NCI-H146 treated with DMSO at 0.1 percent for 48 hours (cell line): ENCODE results near the gene TRIM67.

Experiments used
- DNase-seq: peaks from one replicate; lab custom pipeline; 2025; ENCODE audit not compliant: unreplicated experiment; lab: John Stamatoyannopoulos, UW

The TRIM67 gene

DNA sequence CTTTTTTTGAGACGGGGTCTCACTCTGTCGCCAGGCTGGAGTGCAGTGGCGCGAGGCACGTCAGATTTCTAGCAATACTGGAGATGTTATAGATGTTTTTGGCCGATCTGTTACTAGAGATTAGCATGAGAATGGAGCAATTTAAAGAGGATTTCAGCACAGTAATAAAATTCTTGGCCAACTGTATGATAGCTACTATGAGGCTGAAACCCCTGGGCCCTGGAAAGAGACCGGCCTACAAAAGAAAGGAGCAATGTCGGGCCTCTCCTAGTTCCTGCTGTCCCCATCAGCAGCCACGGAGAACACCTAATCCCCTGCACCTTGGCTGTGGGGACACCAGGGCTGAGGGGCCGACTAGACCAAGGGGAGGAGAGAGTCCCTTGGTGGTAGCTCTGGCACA is 69.7 kb downstream of the TRIM67 start:
- no peak for DNase-seq

GRCh38 chr1:231232870-231233734 is 71.2 kb downstream of the TRIM67 start:
- DNase-seq, result no peak

DNA sequence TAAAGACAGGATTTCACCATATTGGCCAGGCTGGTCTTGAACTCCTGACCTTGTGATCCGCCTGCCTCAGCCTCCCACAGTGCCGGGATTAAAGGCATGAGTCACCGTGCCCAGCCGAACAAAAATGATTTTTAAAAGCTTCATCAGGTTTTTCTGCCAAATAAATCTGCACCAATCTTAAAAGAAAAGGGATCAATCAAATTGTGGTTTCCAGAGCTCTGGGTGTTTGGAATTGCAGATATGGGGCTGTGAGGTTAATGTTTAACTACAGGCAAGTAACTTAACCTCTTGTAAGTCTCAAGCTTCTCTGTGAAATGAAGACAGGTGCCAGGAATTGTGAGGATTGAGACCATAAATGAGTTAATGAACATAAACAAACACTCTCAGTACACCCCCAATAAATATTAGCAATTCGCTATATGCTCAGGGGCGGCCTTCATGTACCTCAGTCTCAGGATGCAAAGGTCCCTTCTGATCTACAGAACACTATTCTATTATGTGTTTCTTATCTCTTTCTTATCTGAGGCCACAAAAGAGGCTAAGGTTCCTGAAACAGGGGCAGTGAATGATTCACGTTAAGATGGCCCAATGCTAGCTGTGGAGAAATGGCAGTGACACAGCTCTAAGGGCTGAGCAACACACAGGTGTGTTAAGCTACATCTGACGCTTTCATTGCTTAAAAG is 72.0 kb downstream of the TRIM67 start:
- no peak for DNase-seq

GRCh38 chr1:231234506-231234905 is 72.6 kb downstream of the TRIM67 start:
- no peak for DNase-seq

DNA sequence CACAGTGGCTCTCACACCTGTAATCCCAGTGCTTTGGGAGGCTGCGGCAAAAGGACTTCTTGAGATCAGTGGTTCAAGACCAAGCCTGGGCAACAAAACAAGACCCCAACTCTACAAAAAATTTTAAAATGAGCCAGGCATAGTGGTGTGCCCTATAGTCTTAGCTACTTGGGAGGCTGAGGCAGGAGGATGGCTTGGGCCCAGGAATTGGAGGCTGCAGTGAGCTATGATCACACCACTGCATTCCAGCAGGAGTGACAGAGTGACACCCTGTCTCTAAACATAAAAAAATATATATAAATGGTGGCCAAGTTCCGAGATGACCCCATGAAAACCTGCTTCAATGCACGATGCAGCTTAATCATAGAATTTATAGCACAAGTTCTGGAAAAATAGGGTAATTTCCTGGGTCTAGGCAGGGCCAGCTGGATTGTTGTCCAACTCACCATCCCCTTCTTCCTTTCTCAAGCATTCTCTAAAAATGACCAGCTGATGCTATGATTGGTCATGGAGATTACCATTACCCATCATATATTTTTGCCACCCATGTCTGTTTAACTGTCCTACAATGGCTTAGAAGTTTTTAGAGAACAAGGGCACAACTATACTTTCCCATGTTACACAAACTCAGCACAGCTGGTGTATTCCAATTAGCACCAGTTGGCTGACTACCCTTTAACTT is 73.8 kb downstream of the TRIM67 start:
- DNase-seq, result no peak

DNA sequence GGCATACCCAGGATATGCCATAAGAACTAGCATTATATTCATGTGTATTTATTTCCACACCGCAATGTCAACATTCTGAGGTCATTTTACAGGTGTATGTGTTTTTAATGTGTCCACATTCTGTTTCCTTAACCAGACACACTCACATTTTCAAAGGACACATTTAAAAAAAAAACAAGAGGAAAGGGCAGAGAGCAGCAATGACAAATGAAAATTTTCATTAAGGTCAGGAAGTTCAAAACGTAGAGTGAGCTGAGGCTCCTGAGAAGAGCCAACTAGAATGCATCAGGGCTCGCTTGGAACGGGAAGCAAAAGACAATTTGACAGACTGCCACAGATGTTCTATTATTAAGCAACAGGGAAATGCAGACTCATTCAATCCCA is 74.3 kb downstream of the TRIM67 start:
- no peak for DNase-seq

DNA sequence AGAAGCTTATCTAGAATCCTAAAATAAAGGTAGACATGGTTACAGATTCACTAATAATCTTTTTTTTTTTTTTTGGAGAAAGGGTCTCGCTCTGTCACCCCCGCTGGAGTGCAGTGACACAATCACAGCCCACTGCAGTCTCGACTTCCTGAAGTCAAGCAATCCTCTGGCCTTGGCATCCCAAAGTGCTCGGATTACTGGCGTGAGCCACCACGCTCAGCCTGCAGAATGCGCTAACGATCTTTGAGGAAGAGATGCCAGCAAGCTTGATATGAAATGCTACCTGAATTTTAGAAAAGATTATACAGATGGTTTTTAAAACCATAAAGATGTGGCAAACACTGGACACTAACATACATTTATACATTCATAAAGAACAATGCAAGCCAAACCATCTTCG is 75.1 kb downstream of the TRIM67 start:
- no peak for DNase-seq

DNA sequence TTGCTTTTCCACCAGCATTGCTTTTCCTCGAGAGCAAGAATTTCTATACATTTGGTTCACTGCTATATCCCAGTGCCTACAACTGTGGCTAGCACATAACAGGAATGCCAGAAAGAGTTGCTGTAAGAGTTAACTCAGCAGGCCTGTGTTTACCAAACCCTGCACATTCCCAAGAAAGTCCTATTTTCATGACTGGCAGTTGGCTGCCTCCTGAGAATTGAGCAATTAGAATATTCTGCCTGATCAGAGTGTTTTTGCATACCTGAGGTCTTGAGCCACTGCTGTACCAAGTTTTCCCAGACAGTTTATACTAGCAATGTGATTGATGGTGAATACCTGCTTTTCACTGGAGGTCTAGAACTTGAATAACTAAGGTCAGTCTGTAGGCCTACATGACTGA is 76.4 kb downstream of the TRIM67 start:
- DNase-seq, result no peak

GRCh38 chr1:231240531-231240882 is 78.6 kb downstream of the TRIM67 start:
- no peak for DNase-seq

DNA sequence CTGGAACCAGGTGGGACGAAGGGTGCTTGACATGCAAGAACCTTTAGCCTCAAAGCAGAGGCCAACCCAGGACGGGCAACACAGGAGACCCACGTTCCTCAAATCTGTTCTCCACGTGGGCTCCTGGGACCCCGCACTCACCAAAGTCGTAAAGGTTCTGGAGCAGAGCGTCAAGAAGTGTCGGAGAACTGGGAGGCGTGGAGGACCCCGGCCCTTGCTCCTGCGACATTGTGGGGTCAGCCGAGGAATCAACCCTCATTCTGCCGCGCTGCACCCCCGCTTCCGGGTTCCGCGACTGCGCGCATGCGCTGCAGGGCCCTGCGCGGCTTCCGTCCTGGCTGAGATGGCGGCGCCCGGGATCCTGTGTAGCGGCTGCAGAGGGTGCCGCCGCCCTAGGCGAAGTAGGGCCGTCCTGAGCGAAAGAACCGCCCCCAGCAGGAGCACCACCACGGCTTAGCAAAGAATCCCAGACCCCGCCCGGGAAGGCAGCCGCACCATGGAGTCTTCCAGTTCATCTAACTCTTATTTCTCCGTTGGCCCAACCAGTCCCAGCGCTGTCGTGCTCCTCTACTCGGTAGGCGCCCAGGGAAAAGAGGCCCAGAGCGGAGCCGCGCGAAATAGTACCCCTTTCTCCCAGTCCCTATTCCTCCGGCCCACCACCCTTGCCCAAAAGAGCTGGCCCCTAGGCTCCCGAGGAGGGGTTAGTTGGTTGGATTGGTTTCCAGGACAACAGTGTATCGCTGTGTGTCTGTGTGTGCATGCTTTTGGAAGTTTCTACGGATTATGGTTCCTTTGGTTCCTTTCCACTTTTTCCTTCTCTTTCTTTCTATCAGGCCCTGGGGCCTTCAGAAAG is 79.3 kb downstream of the TRIM67 start, which contains the start of gene GNPAT:
TSS of gene GNPAT (plus strand) at position 330 of the 853 bp plus-strand sequence. CDS start at position 497, 167 bp downstream.
- DNase-seq, result peak; percentile 72

DNA sequence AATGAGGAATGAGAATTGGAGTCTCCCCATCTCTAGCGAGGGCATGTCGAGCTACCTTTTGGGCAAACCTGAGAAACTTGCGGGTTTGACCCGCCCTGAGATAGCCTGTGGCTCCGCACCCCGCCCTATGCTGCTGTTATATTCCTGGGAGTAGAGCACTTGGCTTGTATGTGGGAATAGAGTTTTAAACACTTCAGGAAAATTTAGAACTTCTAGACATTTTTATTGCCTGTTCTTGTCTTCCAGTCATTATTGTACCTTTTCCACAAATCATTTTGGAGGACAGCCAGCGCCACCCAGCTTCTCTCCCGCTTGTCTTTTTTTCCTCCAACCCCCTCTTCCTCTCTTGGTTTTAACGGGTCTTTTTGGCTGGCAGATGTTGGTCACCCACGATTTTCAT is 79.9 kb downstream of the TRIM67 start:
- DNase-seq, result peak; percentile 10

DNA sequence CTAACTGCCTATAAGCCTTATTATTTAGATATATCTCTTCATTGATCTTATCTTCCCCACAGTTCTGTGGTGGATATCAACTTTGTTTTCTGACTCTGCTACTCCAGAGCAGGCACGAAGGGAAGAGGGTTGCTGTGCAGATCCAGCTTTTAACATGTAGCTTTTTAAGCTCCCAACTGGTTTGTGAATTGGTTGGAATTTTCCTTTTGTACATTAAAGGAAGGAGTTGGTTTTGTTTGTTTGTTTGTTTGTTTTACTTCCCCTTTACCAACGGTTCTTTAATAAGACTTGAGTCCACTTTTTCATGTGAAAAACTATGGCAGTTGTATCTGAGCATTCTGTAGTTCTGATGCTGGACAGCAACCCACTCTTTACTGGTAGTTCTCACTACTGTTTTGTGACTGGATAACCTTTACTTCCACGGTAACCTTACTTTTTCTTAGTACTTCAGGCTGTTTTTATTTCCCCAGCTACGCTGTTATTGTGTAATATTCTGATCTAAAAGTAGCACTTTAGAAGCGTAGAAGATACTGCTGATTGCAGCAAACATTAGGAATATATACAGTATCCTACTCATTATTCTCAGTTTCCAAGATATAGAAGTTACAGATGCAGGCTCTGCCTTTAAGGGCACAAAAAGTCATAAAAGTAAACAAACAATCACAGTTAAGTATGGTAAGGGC is 80.8 kb downstream of the TRIM67 start:
- no peak for DNase-seq

GRCh38 chr1:231248778-231249177 is 86.9 kb downstream of the TRIM67 start:
- DNase-seq, result no peak

DNA sequence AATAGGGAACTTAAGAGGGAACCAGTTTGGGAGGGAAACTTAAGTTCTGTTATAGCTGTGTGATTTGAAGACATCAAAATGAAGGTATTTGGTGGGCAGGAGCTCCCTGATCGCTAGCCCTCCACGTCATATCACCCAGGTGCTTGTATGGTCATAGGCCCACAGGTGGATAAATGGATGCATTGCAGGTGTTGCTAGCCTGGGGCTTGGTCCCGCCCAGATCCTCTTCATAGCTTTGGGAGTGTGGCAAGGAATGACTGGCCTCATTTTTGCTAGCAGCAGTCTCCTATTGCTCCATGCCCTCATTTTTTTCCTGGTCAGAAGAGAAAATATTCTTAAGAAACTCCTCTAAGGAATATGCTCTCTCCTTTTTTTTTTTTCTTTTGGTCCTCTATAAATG is 90.5 kb downstream of the TRIM67 start:
- no peak for DNase-seq

GRCh38 chr1:231260351-231260750 is 98.5 kb downstream of the TRIM67 start:
- DNase-seq, result no peak

DNA sequence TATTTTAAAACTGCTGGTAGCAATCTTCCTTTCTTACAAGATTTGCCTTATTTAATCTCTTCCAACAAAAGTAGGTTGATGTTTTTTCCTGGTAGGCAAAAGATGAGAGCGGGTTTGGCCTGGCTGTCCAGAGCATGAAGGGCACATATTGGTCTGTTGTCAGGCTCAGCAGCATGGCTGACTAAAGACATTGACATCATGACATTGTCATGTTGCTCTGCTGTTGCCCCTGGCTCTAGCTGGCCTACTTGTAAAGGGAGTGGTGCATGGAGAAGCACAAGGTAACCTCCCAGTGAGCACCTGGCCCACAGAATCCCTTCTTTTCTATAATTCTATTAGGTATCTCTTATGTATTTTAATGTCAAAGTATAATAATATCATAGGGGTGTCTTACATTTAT is 102.8 kb downstream of the TRIM67 start:
- DNase-seq, result no peak

DNA sequence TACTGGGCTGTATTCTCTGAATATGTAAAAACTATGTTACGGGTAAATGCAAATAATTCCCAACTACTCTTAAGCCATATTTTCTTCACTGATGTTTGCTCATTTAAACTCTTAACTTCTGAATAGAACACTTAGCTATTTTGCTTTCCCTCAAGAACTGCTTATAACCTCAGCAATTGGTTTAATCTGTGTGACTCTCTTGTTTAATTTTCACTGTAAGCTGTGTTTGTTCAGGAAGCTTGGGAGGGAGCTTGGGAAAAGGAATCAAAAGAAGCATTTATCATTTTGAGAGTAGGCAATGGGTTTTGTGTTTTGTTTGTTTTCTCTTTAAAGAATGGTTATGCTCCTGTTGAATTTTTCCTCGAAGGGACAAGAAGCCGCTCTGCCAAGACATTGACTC is 103.5 kb downstream of the TRIM67 start:
- no peak for DNase-seq

- no peak for DNase-seq
These were observed 105.0 kb downstream of the TRIM67 start for GRCh38 chr1:231266811-231267322.
